GM19468 (cell line): ENCODE data around the gene DMD.
"Not testable (repeated sequence)": the region's sequence is repeated elsewhere in the genome, so short reads cannot be mapped to it uniquely, and the experiment has no call there.

Experiments
- ATAC-seq: cut with Tn5 transposase; IDR thresholded peaks from one replicate; pipeline ENCODE4 v1.9.1; 2021; ENCODE audit warnings: mild to moderate bottlenecking, moderate library complexity, moderate number of reproducible peaks; ENCODE audit not compliant: unreplicated experiment; ENCODE audit errors: extremely low read depth

The DMD gene

DNA sequence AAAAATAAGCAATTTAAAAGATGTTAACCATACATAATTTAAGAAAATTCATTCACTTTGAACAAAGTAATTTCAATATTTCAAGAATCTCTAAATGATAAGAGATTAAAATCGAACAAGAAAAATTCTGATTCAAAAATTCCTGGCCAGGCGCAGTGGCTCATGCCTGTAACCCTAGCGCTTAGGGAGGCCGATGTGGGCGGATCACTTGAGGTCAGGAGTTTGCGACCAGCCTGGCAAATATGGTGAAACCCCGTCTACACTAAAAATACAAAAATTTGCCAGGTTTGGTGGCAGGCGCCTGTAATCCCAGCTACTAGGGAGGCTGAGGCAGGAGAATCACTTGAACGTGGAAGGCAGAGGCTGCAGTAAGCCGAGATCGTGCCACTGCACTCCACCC is 1279.0 kb downstream of the DMD start:
- ATAC-seq: not testable (repeated sequence)

GRCh38 chrX:31931225-31931624 is 1280.1 kb downstream of the DMD start:
- no peak for ATAC-seq

- ATAC-seq: no peak
Observed at GRCh38 chrX:31929366-31929765, 1282.0 kb downstream of the DMD start.

DNA sequence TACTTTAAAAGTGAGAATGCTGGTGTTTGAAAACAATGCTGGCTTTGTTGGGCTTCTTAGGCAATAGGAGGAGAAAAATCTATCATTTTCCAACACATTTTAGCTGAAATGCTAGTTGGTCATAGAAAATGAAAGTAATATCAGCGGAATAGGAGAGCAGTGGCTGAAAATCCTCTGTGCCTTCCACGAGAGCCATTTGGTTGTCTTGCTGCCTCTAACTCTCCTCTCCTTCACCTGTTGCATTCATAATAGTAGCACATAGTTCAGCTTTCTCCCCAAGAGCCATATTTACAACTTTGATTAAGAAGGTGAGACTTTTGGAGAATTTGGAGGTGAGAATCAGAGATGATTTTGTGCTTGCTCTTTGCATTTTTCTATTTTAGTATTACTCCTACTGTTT is 1290.1 kb downstream of the DMD start:
- ATAC-seq: no peak

GRCh38 chrX:31909850-31910572 is 1301.3 kb downstream of the DMD start:
- ATAC-seq: no peak

- ATAC-seq: no peak
Observed at GRCh38 chrX:31894152-31894551, 1317.2 kb downstream of the DMD start.

- ATAC-seq: no peak
Observed at GRCh38 chrX:31893525-31893924, 1317.8 kb downstream of the DMD start.

- ATAC-seq: no peak
Observed at GRCh38 chrX:31889088-31889487, 1322.3 kb downstream of the DMD start.

- no peak for ATAC-seq
Observed at GRCh38 chrX:31884535-31884934, 1326.8 kb downstream of the DMD start.

GRCh38 chrX:31872007-31872406 is 1339.3 kb downstream of the DMD start:
- ATAC-seq: no peak

DNA sequence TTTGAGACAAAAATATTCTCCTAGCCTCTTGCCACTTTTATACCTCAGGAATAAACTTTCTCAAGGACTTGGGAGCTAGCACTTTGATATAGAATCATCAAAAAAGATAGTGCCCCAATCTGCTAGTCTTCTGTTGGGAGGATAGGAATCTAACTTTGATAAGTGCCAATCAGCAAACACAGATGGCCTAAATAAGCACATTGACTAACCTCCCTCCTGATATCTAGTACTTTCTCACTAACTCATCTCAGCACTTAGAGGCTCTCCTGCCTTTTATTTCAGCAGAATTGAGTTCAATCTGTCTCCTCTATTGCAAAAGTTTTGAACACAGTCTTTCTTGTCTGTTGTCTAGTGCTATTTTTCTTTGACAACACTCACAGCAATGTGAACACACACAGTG is 1341.1 kb downstream of the DMD start:
- no peak for ATAC-seq

DNA sequence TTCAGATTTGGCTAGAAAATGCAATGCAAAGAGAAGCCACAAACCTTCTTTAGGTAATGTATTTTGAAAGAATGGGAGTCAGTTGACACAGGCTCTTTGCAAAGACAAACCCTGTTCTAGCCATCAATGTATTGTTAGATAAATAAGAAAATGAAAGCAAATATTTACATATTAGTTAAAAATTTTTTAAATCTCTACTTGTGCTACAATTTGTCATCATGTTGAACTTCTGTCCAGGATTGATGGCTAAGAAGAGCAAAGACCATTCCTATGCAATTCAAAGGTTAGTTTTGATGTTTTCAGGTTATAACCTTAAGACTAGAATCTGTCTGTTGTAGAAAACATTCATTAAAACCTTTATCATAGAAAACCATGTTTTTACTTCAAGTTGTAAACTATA is 1350.7 kb downstream of the DMD start:
- ATAC-seq: no peak

- no peak for ATAC-seq
Observed at GRCh38 chrX:31858915-31859314, 1352.4 kb downstream of the DMD start.

DNA sequence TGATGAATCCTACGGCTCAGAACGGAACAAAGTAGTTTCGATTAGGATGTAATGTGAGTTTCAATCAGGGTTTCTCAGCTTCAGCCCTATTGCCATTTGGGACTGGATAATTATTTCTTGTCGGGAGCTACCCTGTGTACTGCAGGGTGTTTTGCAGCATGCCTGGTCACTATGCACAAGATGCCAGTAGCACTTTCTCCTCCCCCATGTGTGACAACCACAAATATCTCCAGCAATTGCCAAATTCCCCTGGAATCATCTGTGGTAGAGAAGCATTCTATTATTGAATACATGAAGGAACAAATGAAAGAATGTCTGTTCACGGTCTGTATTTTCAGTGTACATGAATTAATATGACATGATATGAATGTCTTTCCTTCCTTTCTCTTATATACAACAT is 1356.6 kb downstream of the DMD start:
- no peak for ATAC-seq

DNA sequence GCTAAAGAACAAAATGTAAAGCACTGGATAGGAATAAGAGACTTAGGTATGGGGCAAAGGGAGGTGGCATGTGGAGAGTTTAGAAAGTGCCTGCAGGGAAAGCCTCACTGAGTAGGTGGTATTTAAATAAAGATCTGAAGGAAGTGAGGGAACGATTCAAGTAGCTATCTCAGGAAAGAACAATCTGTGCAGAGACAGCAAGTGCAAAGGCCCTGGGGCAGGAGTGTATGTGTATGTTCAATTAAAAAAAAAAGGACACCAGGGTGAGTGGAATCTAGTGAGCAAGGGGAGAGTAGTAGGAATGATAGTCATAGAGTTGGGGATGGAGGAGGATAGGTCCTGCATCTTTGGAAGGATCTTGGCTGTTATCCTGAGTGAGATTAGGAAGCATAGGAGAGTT is 1359.6 kb downstream of the DMD start:
- no peak for ATAC-seq

DNA sequence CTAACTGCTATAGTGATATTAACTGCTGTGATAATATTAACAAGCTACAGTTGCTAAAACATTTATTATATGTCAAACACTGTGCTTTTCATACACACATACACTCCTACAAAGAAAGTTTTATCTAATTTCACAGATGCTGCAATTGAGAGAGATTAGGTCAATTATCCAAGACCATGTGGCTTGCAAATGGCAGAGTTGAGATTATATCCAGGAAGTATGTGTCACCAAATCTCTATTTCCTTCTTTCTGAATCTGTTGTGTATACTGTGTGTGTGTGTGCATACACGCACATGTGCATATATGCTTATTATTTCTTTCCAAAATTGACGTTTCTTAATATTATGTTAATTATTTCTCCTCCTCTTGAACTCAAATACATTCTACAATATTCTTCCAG is 1363.6 kb downstream of the DMD start:
- ATAC-seq: no peak

DNA sequence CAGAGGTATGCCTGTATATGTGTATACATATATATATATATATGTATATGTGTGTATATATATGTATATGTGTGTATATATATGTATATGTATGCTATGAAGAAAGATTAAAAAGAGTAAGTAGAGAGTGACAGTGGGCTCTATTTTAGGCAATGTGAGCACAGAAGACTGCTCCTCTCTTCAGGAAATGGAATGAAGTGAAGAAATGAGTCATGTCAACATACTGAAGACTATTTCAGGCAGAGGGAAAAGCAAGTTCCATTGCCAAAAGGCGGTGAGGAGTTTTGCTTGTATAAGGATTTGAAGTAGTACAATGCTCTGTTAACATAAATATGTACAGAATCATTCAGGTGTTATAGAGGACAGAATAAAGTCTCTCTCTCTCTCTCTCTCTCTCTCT is 1366.3 kb downstream of the DMD start:
- no peak for ATAC-seq

- ATAC-seq: no peak
Observed at GRCh38 chrX:31838617-31839016, 1372.7 kb downstream of the DMD start.

GRCh38 chrX:31837445-31838049 is 1373.8 kb downstream of the DMD start:
- ATAC-seq: no peak

- no peak for ATAC-seq
Observed at GRCh38 chrX:31836479-31836878, 1374.9 kb downstream of the DMD start.

DNA sequence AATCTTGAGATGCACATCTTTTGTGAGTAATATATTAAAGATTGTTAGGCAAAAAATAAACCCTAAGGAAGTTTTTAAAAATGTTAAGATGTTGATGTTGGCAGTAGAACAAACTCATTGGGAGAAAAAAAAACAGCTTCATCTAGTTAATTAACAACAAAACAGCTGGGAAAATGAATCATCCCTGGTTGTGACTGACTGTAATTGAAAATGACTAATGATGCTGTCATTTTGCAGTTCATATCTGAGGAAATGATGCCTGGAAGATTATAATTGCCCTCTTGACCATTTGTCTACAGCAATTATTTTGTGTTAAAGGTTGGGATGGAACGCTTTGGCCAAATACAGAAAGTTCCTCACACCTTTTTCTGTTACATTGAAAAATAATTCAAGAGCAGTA is 1379.1 kb downstream of the DMD start:
- no peak for ATAC-seq
